Kidney (tissue), 2 donors: Measurements from ENCODE around the gene NPY4R. TPM values are rescaled to one million over a fixed set of nuclear protein-coding genes. Genes with fewer than 3 reads are reported as not detected.

ENCODE experiments used
- polyA plus RNA-seq: library from polyadenylated mRNA; stranded (reverse); fragments of 350-450 nt; fragmentation: Illumina TruSeq; extraction: RNeasy Lipid Tissue Mini Kit (QIAGEN cat#74804); gene quantifications from one replicate; pipeline ENCODE4 v1.2.3, GENCODE V29; 2014; ENCODE audit warnings: low read depth, low replicate concordance; ENCODE audit not compliant: insufficient read depth
- total RNA-seq: library from RNA; stranded (reverse); fragmentation: NEBNext Ultra II Directional; extraction: Animal tissue kit (Norgen Biotek cat#: 25700); gene quantifications from one replicate; pipeline ENCODE4 v1.2.1, GENCODE V29; 2021
- donor health status: DM: yes; HTN: yes; CAD: no.

Gene NPY4R
- total and polyA plus RNA-seq, 2 donors from 2014 or later = not detected

Other genes starting within 250 kb of the NPY4R start
- 0.16 TPM for gene ANTXRL, start 179.0 kb downstream of the NPY4R start, total RNA-seq
- not detected for gene ANTXRL, start 179.0 kb downstream of the NPY4R start, polyA plus RNA-seq
- gene ANXA8L1, start 90.2 kb downstream of the NPY4R start, total RNA-seq = not detected
- not detected for gene ANXA8L1, start 90.2 kb downstream of the NPY4R start, polyA plus RNA-seq
- 12.6 TPM for gene GPRIN2, start 90.7 kb upstream of the NPY4R start, total RNA-seq
- 8.5 TPM for gene GPRIN2, start 90.7 kb upstream of the NPY4R start, polyA plus RNA-seq
- 12.7 TPM for gene SYT15, start 113.2 kb upstream of the NPY4R start, total RNA-seq
- 2.1 TPM for gene SYT15, start 113.2 kb upstream of the NPY4R start, polyA plus RNA-seq